22Rv1 (cell line): ENCODE data around the gene RBM19.

ENCODE experiments used
- H3K27ac ChIP-seq: fragments of 450-650 bp; 2 replicates; pipeline ENCODE4 v1.5.1; 2017
- ZFX ChIP-seq: fragments of 450-650 bp; IDR thresholded peaks from 2 replicates; pipeline ENCODE4 v1.6.1; 2017; ENCODE audit warnings: antibody characterized with exemption, borderline replicate concordance
- TF ChIP-seq, protein P1 (sequence below): fragments of 450-650 bp; IDR thresholded peaks from 2 replicates; pipeline ENCODE4 v1.5.1; 2017; ENCODE audit warnings: mild to moderate bottlenecking

The RBM19 gene

GRCh38 chr12:113870890-113871289 lies 95.2 kb downstream of the RBM19 start:
- TF ChIP-seq ZFX = no peak
- TF ChIP-seq, protein P1, sequence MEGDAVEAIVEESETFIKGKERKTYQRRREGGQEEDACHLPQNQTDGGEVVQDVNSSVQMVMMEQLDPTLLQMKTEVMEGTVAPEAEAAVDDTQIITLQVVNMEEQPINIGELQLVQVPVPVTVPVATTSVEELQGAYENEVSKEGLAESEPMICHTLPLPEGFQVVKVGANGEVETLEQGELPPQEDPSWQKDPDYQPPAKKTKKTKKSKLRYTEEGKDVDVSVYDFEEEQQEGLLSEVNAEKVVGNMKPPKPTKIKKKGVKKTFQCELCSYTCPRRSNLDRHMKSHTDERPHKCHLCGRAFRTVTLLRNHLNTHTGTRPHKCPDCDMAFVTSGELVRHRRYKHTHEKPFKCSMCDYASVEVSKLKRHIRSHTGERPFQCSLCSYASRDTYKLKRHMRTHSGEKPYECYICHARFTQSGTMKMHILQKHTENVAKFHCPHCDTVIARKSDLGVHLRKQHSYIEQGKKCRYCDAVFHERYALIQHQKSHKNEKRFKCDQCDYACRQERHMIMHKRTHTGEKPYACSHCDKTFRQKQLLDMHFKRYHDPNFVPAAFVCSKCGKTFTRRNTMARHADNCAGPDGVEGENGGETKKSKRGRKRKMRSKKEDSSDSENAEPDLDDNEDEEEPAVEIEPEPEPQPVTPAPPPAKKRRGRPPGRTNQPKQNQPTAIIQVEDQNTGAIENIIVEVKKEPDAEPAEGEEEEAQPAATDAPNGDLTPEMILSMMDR = no peak
- H3K27ac ChIP-seq = no peak overlapping the region

DNA sequence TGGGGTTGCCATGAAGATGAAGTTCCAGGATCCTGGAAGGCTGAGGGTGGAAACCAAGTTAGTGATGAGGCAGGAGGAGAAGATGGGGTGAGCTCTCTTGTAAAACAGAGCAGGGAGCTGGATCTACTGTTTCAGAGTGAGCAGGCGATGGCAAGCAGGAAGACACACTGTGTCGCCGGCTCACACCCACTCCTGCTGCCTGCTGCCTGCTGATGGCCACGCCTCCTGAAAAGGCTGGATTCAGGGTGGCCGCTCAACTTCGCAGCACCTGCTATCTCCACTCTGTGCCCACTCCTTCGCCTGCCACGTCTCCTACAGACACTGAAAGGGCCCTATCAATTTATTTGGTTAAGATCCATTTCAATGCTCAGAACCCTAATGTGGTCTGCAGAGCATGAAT lies 96.1 kb downstream of the RBM19 start:
- no peak for TF ChIP-seq ZFX
- TF ChIP-seq, protein P1 = no peak
- H3K27ac ChIP-seq = no peak overlapping the region

- H3K27ac ChIP-seq = no peak overlapping the region
- TF ChIP-seq, protein P1 = no peak
- TF ChIP-seq ZFX = no peak
These were observed 97.8 kb downstream of the RBM19 start for GRCh38 chr12:113868365-113868764.

GRCh38 chr12:113867258-113867657 lies 98.9 kb downstream of the RBM19 start:
- no peak for TF ChIP-seq ZFX
- TF ChIP-seq, protein P1 = peak; percentile 72
- no peak overlapping the region for H3K27ac ChIP-seq

DNA sequence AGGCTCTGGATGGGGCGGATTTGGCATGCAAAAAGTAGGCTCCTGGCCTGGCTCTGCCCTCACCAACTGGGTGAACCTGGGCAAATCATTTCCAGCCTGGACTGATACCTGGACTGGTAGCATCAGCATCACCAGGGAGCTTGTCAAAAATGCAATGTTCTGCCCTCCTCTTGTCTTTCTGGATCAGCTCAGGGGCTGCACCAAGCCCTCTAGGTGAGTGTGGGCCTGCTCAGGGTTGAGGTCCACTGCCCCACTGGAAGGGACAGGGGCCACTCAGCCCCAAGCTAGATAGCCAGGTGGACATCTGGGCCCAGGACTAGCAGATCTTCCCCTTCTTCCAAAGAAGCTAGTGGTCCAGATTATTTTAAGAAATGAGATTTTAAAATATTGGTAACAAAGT lies 99.6 kb downstream of the RBM19 start:
- no peak for TF ChIP-seq ZFX
- TF ChIP-seq, protein P1 = no peak
- no peak overlapping the region for H3K27ac ChIP-seq

DNA sequence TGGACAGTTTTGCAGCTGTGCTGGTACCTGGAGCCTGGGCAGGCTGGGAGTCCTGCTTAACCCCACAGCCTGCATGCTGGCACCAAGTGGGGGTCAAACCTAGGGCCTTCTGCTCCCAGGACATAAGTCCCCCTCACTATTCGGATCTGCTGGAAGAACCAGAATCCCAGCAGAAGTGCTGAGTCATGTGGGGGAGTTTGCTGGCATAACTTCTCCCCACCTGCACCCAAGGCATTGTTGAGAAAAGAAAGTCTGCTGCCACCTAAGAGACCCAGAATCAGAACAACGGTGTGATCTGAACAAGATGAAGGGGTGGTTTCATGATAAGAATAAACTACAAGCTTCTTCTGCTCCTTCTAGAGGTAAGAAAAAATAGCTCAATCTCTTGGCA lies 102.7 kb downstream of the RBM19 start:
- TF ChIP-seq, protein P1 = no peak
- no peak for TF ChIP-seq ZFX
- no peak overlapping the region for H3K27ac ChIP-seq

GRCh38 chr12:113862590-113863454 lies 103.3 kb downstream of the RBM19 start:
- no peak for TF ChIP-seq ZFX
- no peak overlapping the region for H3K27ac ChIP-seq
